ENCODE data around the gene UBE2E2. TPM values are rescaled to one million over a fixed set of nuclear protein-coding genes. Genes with fewer than 3 reads are reported as not detected.
A peak's percentile ranks its signal among the peaks of the same experiment; 100 is the strongest.

UBE2E2 gene
- total RNA-seq, 1 experiment from 2014 or later: 54.9 TPM

- TF ChIP-seq, protein P1, sequence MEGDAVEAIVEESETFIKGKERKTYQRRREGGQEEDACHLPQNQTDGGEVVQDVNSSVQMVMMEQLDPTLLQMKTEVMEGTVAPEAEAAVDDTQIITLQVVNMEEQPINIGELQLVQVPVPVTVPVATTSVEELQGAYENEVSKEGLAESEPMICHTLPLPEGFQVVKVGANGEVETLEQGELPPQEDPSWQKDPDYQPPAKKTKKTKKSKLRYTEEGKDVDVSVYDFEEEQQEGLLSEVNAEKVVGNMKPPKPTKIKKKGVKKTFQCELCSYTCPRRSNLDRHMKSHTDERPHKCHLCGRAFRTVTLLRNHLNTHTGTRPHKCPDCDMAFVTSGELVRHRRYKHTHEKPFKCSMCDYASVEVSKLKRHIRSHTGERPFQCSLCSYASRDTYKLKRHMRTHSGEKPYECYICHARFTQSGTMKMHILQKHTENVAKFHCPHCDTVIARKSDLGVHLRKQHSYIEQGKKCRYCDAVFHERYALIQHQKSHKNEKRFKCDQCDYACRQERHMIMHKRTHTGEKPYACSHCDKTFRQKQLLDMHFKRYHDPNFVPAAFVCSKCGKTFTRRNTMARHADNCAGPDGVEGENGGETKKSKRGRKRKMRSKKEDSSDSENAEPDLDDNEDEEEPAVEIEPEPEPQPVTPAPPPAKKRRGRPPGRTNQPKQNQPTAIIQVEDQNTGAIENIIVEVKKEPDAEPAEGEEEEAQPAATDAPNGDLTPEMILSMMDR (IDR thresholded peaks at IDR 0.05): no peak
- no peak for TF ChIP-seq GABPB1 (CRISPR knock-in tag; IDR thresholded peaks at IDR 0.05)
Observed at GRCh38 chr3:23219552-23219951, 16.4 kb downstream of the UBE2E2 start (continued).

GRCh38 chr3:23221136-23221535 is 18.0 kb downstream of the UBE2E2 start:
- ATAC-seq (no peak), DNase-seq (ENCODE audit: low spot score) (no peak)
- CTCF ChIA-PET: no interaction called here
- Mint-ChIP-seq H3K9me3 (peaks cover 17% of the 10 kb centered on the region), H3K4me1 (peaks cover 10% of the 10 kb centered on the region), H3K36me3 (peaks cover 12% of the 10 kb centered on the region), H3K27ac (no peak overlapping the region), H3K4me3 (no peak overlapping the region), H3K27me3 (ENCODE audit: low read depth) (no peaks in the 10 kb centered on the region; the same call in 1 of the 2 replicates)
- no peak for TF ChIP-seq ZNF219 (CRISPR knock-in tag; IDR thresholded peaks at IDR 0.05; ENCODE audit: borderline replicate concordance)
- TF ChIP-seq ELF4 (CRISPR knock-in tag; IDR thresholded peaks at IDR 0.05; ENCODE audit: low read depth): no peak
- no peak for TF ChIP-seq ESRRA (CRISPR knock-in tag; IDR thresholded peaks at IDR 0.05; ENCODE audit: borderline replicate concordance)
- POLR2A ChIA-PET: no interaction called here

- no peak for TF ChIP-seq ZNF232 (CRISPR knock-in tag; IDR thresholded peaks at IDR 0.05)
- no peak for TF ChIP-seq MXD4 (CRISPR knock-in tag; IDR thresholded peaks at IDR 0.05; ENCODE audit: borderline replicate concordance)
- no peak for TF ChIP-seq USF2 (CRISPR knock-in tag; IDR thresholded peaks at IDR 0.05)
- Mint-ChIP-seq H3K4me3 (no peak overlapping the region), H3K27ac (no peak overlapping the region), H3K36me3 (no peaks in the 10 kb centered on the region), H3K27me3 (ENCODE audit: low read depth) (no peaks in the 10 kb centered on the region), H3K4me1 (peaks cover 30% of the 10 kb centered on the region), H3K9me3 (no peaks in the 10 kb centered on the region)
- DNase-seq (ENCODE audit: low spot score) (no peak), ATAC-seq (no peak)
- ChIA-PET POLR2A (no interaction called here), CTCF (no interaction called here)
Observed at GRCh38 chr3:23232016-23232415, 28.9 kb downstream of the UBE2E2 start.

DNA sequence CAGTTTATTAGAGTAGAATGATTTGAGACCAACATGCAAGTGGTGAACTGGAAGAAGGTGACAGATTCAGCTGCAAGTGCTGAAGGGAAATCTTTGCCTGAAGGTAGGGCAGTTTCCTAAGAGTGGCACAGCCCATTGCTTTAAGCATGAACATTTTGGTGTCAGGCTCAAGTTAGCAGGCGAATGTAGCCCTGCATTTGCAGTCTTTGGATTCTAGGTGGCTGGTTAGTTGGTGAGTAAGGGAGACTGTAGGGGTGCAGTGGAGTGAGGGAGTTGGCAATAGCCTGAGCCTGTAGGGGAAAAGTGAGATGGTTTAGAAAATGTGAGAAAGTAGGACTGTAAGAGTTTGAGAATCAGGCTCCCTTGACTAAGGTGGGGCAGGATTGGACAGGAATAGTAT is 29.7 kb downstream of the UBE2E2 start:
- H3K4me3 Mint-ChIP-seq: no peak overlapping the region
- peaks cover 31% of the 10 kb centered on the region for H3K4me1 Mint-ChIP-seq
- POLR2A ChIA-PET: no interaction called here
- CTCF ChIA-PET: no interaction called here
- TF ChIP-seq E2F1 (CRISPR knock-in tag; IDR thresholded peaks at IDR 0.05) (no peak), ZNF512 (CRISPR knock-in tag; IDR thresholded peaks at IDR 0.05; ENCODE audit: borderline replicate concordance) (no peak), ERG (CRISPR knock-in tag; IDR thresholded peaks at IDR 0.05) (no peak), JUN (CRISPR knock-in tag; IDR thresholded peaks at IDR 0.05) (no peak), ZNF219 (CRISPR knock-in tag; IDR thresholded peaks at IDR 0.05; ENCODE audit: borderline replicate concordance) (no peak), TCF7 (CRISPR knock-in tag; IDR thresholded peaks at IDR 0.05; ENCODE audit: low read depth) (no peak), SMAD4 (CRISPR knock-in tag; IDR thresholded peaks at IDR 0.05) (no peak), ZNF423 (CRISPR knock-in tag; IDR thresholded peaks at IDR 0.05) (no peak), FOXK1 (CRISPR knock-in tag; IDR thresholded peaks at IDR 0.05) (no peak), GTF2I (CRISPR knock-in tag; conservative IDR thresholded peaks at IDR 0.05) (no peak)
- TF ChIP-seq, protein P2, sequence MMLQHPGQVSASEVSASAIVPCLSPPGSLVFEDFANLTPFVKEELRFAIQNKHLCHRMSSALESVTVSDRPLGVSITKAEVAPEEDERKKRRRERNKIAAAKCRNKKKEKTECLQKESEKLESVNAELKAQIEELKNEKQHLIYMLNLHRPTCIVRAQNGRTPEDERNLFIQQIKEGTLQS (CRISPR knock-in tag; conservative IDR thresholded peaks at IDR 0.05): no peak
- TF ChIP-seq, protein P3, sequence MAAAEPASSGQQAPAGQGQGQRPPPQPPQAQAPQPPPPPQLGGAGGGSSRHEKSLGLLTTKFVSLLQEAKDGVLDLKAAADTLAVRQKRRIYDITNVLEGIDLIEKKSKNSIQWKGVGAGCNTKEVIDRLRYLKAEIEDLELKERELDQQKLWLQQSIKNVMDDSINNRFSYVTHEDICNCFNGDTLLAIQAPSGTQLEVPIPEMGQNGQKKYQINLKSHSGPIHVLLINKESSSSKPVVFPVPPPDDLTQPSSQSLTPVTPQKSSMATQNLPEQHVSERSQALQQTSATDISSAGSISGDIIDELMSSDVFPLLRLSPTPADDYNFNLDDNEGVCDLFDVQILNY (CRISPR knock-in tag; IDR thresholded peaks at IDR 0.05): no peak
- ATAC-seq: peak; percentile 83
- no peak for DNase-seq (ENCODE audit: low spot score)
- H3K27me3 Mint-ChIP-seq (ENCODE audit: low read depth): no peaks in the 10 kb centered on the region
- no peak overlapping the region; the same call in 1 of the 2 replicates for H3K27ac Mint-ChIP-seq
- H3K36me3 Mint-ChIP-seq: no peaks in the 10 kb centered on the region
- H3K9me3 Mint-ChIP-seq: no peaks in the 10 kb centered on the region

Measured in WTC11 (cell line).